22Rv1 (cell line): ENCODE measurements around the gene LRRC8E.

Source experiments
- CTCF ChIP-seq: fragments of 450-650 bp; IDR thresholded peaks from 2 replicates; pipeline ENCODE4 v1.5.1; 2017; ENCODE audit warnings: mild to moderate bottlenecking
- ZFX ChIP-seq: fragments of 450-650 bp; IDR thresholded peaks from 2 replicates; pipeline ENCODE4 v1.6.1; 2017; ENCODE audit warnings: antibody characterized with exemption, borderline replicate concordance

DNA sequence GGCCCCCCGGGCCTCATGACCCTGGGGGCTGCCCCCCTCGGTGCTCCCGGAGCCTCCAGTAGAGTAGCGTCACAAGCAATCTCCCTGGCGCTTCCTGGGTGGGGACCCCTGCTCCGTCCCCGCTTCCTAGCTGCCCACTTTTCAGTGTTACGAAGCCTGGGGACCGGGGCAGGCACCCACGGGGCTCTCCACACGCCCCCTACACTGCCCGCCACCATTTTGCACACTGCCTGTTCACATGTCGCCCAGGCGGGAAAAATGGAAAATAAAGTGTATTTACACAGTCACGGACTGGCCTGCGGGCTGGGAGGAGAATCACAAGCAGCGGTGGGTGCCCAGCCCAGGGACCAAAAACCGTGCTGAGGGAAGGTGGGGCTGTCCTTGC, 23.6 kb upstream of the LRRC8E start:
- TF ChIP-seq CTCF (no peak), ZFX (no peak)
